SU-DHL-6 (cell line): ENCODE measurements around the gene CENPU.
"Not testable (repeated sequence)": the region's sequence is repeated elsewhere in the genome, so short reads cannot be mapped to it uniquely, and the experiment has no call there.

Experiments
- H2AFZ ChIP-seq: fragments of 200-600 bp; sonication (generic); 2 replicates; pipeline ENCODE4 v1.6.1; 2014; ENCODE audit warnings: low read depth, mild to moderate bottlenecking, moderate library complexity, mixed read lengths, antibody characterized with exemption, low read length; ENCODE audit not compliant: severe bottlenecking
- H3F3A ChIP-seq: fragments of 200-600 bp; shearing (Covaris generic); 2 replicates; pipeline ENCODE4 v1.6.0; 2016; ENCODE audit warnings: antibody characterized with exemption, mild to moderate bottlenecking; ENCODE audit not compliant: insufficient read depth
- H3K27ac ChIP-seq: fragments of 200-600 bp; sonication (generic); 2 replicates; pipeline ENCODE4 v1.5.1; 2016; ENCODE audit warnings: low read depth, mild to moderate bottlenecking, low read length, moderate library complexity, mixed read lengths
- H3K27me3 ChIP-seq: fragments of 200-600 bp; sonication (generic), shearing (Covaris generic); 2 replicates; pipeline ENCODE4 v1.6.0; 2014; ENCODE audit warnings: mild to moderate bottlenecking, low read length
- H3K36me3 ChIP-seq: fragments of 200-600 bp; sonication (generic); 2 replicates; pipeline ENCODE4 v1.6.1; 2014; ENCODE audit warnings: mild to moderate bottlenecking, low read length, mixed read lengths
- H3K4me2 ChIP-seq: fragments of 300-600, 200-600 bp; shearing (Covaris generic), sonication (generic); 2 replicates; pipeline ENCODE4 v1.6.0; 2014; ENCODE audit warnings: low read length, low read depth, mild to moderate bottlenecking; ENCODE audit not compliant: poor library complexity, severe bottlenecking
- H3K4me3 ChIP-seq: fragments of 200-600 bp; sonication (generic); 2 replicates; pipeline ENCODE4 v1.5.1; 2014; ENCODE audit warnings: antibody characterized with exemption, low read length, mild to moderate bottlenecking, mixed read lengths; ENCODE audit not compliant: insufficient read depth, poor library complexity, severe bottlenecking
- H3K79me2 ChIP-seq: fragments of 200-600 bp; sonication (generic); 2 replicates; pipeline ENCODE4 v1.6.1; 2014; ENCODE audit warnings: mild to moderate bottlenecking, low read length, moderate library complexity; ENCODE audit not compliant: insufficient read depth
- H3K9ac ChIP-seq: fragments of 200-600 bp; sonication (generic); 2 replicates; pipeline ENCODE4 v1.7.0; 2014; ENCODE audit warnings: mild to moderate bottlenecking, low read length
- H3K9me2 ChIP-seq: fragments of 200-600 bp; sonication (generic); replicated peaks from 2 replicates; pipeline ENCODE4 v1.6.1; 2014; ENCODE audit warnings: low read length; ENCODE audit not compliant: insufficient read depth
- H3K9me3 ChIP-seq: fragments of 200-600 bp; sonication (generic); 2 replicates; pipeline ENCODE4 v1.6.1; 2014; ENCODE audit warnings: low read length, mixed read lengths; ENCODE audit not compliant: insufficient read depth
- H4K20me1 ChIP-seq: fragments of 200-600 bp; sonication (generic); 2 replicates; pipeline ENCODE4 v1.6.1; 2014; ENCODE audit warnings: low read depth, mild to moderate bottlenecking, antibody characterized with exemption, low read length, moderate library complexity, mixed read lengths
- CTCF ChIP-seq: fragments of 200-600 bp; sonication (generic); IDR thresholded peaks from one replicate; pipeline ENCODE4 v1.5.1; 2017; ENCODE audit warnings: antibody characterized with exemption, mild to moderate bottlenecking, low read length, moderate library complexity; ENCODE audit not compliant: insufficient read depth, poor library complexity, severe bottlenecking
- EZH2phosphoT487 ChIP-seq: fragments of 200-600 bp; sonication (generic), shearing (Covaris generic); conservative IDR thresholded peaks from 2 replicates; pipeline ENCODE4 v1.6.1; 2018; ENCODE audit warnings: mild to moderate bottlenecking, antibody characterized with exemption, low read length, moderate library complexity, mixed read lengths

Gene CENPU

GRCh38 chr4:184745831-184746795 is 12.2 kb upstream of the CENPU start:
- Histone ChIP-seq H3K9me3 (no peaks in the 10 kb centered on the region), H3K36me3 (no peaks in the 10 kb centered on the region), H3K4me2 (no peak overlapping the region), H4K20me1 (no peaks in the 10 kb centered on the region), H3K4me3 (no peak overlapping the region), H3K27me3 (no peaks in the 10 kb centered on the region), H2AFZ (no peak overlapping the region), H3K79me2 (no peaks in the 10 kb centered on the region), H3F3A (no peaks in the 10 kb centered on the region), H3K27ac (no peak overlapping the region), H3K9me2 (no peaks in the 10 kb centered on the region), H3K9ac (no peak overlapping the region)
- no peak for TF ChIP-seq EZH2phosphoT487
- TF ChIP-seq CTCF, result peak; percentile 70

- H3K27ac ChIP-seq, result no peak overlapping the region
- no peaks in the 10 kb centered on the region for H3K9me3 ChIP-seq
- no peaks in the 10 kb centered on the region for H3K36me3 ChIP-seq
- H3K4me2 ChIP-seq, result no peak overlapping the region
- no peaks in the 10 kb centered on the region for H3F3A ChIP-seq
- no peak overlapping the region for H3K9ac ChIP-seq
- H3K4me3 ChIP-seq, result no peak overlapping the region
- no peak overlapping the region for H2AFZ ChIP-seq
- no peaks in the 10 kb centered on the region for H4K20me1 ChIP-seq
- H3K27me3 ChIP-seq, result no peaks in the 10 kb centered on the region
- no peaks in the 10 kb centered on the region for H3K9me2 ChIP-seq
- TF ChIP-seq EZH2phosphoT487 (no peak), CTCF (no peak)
- H3K79me2 ChIP-seq, result no peaks in the 10 kb centered on the region
These were observed 10.3 kb upstream of the CENPU start for GRCh38 chr4:184744236-184744635.

- no peaks in the 10 kb centered on the region for H3K27me3 ChIP-seq
These were observed 9.8 kb upstream of the CENPU start for GRCh38 chr4:184743650-184744049.

GRCh38 chr4:184741651-184742050 is 7.8 kb upstream of the CENPU start:
- not testable (repeated sequence) for H3K9ac ChIP-seq, H3F3A ChIP-seq, H3K79me2 ChIP-seq, H3K36me3 ChIP-seq, H2AFZ ChIP-seq, H3K27me3 ChIP-seq, H4K20me1 ChIP-seq, H3K27ac ChIP-seq, H3K4me3 ChIP-seq, H3K4me2 ChIP-seq, H3K9me3 ChIP-seq, H3K9me2 ChIP-seq

More at GRCh38 chr4:184743650-184744049, 9.8 kb upstream of the CENPU start:
- Histone ChIP-seq H3K9me2 (no peaks in the 10 kb centered on the region), H3K9me3 (no peaks in the 10 kb centered on the region), H4K20me1 (no peaks in the 10 kb centered on the region), H3K4me3 (no peak overlapping the region), H3K9ac (no peak overlapping the region), H3K36me3 (no peaks in the 10 kb centered on the region), H2AFZ (no peak overlapping the region), H3K27ac (no peak overlapping the region), H3K79me2 (no peaks in the 10 kb centered on the region), H3F3A (no peaks in the 10 kb centered on the region), H3K4me2 (no peak overlapping the region)
- TF ChIP-seq EZH2phosphoT487 (no peak), CTCF (no peak)
